ENCODE measurements around the gene PPDPF.

DNA sequence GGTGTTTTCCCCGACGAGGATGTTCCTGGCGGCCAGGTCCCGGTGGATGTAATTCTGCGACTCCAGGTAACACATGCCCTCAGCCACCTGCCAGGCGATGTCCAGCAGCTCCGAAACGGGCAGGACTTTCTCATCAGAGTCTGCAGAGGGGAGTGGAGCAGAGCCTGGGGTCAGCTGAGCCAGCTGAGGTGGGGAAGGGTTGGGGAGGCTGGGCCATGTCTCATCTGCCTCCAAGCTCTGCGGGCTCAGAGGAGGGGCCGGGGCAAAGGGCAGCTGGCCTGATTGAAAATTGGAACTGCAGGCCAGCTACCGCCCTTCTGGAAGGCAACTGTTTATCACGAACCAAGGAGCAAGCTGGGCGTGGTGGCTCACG is 10.2 kb downstream of the PPDPF start:
- TF ChIP-seq, protein P1, sequence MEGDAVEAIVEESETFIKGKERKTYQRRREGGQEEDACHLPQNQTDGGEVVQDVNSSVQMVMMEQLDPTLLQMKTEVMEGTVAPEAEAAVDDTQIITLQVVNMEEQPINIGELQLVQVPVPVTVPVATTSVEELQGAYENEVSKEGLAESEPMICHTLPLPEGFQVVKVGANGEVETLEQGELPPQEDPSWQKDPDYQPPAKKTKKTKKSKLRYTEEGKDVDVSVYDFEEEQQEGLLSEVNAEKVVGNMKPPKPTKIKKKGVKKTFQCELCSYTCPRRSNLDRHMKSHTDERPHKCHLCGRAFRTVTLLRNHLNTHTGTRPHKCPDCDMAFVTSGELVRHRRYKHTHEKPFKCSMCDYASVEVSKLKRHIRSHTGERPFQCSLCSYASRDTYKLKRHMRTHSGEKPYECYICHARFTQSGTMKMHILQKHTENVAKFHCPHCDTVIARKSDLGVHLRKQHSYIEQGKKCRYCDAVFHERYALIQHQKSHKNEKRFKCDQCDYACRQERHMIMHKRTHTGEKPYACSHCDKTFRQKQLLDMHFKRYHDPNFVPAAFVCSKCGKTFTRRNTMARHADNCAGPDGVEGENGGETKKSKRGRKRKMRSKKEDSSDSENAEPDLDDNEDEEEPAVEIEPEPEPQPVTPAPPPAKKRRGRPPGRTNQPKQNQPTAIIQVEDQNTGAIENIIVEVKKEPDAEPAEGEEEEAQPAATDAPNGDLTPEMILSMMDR (IDR thresholded peaks at IDR 0.05; ENCODE audit: insufficient read depth, low read length), result no peak
- no peak for TF ChIP-seq POLR2AphosphoS5 (IDR thresholded peaks at IDR 0.05; ENCODE audit: low read depth)

Data from HL-60 (cell line).